Calu3 (cell line): ENCODE measurements around the gene CIT. TPM values are rescaled to one million over a fixed set of nuclear protein-coding genes. Genes with fewer than 3 reads are reported as not detected.
A peak's percentile ranks its signal among the peaks of the same experiment; 100 is the strongest.

Source experiments
- BruUV-seq: library from RNA; stranded (reverse); fragments of 400-500 nt; replicated peaks from 2 replicates; lab custom pipeline; 2021; lab: Mats Ljungman, UMichigan
- CTCF ChIA-PET: fragments of 300-600 bp; sonication (Branson Sonifier 250); formaldehyde crosslinking; loops from one replicate; lab custom pipeline; 2022; ENCODE audit warnings: antibody characterized with exemption; lab: Charles Lee
- DNase-seq: peaks from one replicate; pipeline ENCODE4 v3.0.0; 2022
- H3K27ac Mint-ChIP-seq: one replicate; pipeline ENCODE4 v1.8.0; 2022; ENCODE audit warnings: mixed read lengths; ENCODE audit not compliant: unreplicated experiment
- H3K27me3 Mint-ChIP-seq: one replicate; pipeline ENCODE4 v1.8.0; 2022; ENCODE audit warnings: mixed read lengths; ENCODE audit not compliant: unreplicated experiment
- H3K36me3 Mint-ChIP-seq: one replicate; pipeline ENCODE4 v1.8.0; 2022; ENCODE audit warnings: mild to moderate bottlenecking, moderate library complexity, mixed read lengths; ENCODE audit not compliant: insufficient read depth, unreplicated experiment
- H3K4me1 Mint-ChIP-seq: one replicate; pipeline ENCODE4 v1.8.0; 2022; ENCODE audit warnings: mild to moderate bottlenecking, low read depth, mixed read lengths; ENCODE audit not compliant: unreplicated experiment
- H3K4me3 Mint-ChIP-seq: one replicate; pipeline ENCODE4 v1.8.0; 2022; ENCODE audit warnings: mild to moderate bottlenecking, low read depth, moderate library complexity, mixed read lengths; ENCODE audit not compliant: unreplicated experiment
- H3K9me3 Mint-ChIP-seq: one replicate; pipeline ENCODE4 v1.8.0; 2022; ENCODE audit warnings: low read depth, mixed read lengths; ENCODE audit not compliant: unreplicated experiment
- intact Hi-C: fragments of 100-400 bp; cut with micrococcal nuclease; formaldehyde crosslinking; loops from one replicate; pipeline ENCODE4 v1.10.0; 2022; ENCODE audit not compliant: unreplicated experiment
- total RNA-seq: library from RNA; stranded (reverse); gene quantifications from 2 replicates; pipeline ENCODE4 v1.2.3, GENCODE V29; 2022
- TF ChIP-seq, protein P1 (sequence below): fragments of 200-600 bp; IDR thresholded peaks from one replicate; pipeline ENCODE4 v1.8.0; 2022; ENCODE audit warnings: antibody characterized with exemption; ENCODE audit not compliant: unreplicated experiment

The CIT gene
- total RNA-seq, 1 experiment from 2014 or later = 82.3 TPM

DNA sequence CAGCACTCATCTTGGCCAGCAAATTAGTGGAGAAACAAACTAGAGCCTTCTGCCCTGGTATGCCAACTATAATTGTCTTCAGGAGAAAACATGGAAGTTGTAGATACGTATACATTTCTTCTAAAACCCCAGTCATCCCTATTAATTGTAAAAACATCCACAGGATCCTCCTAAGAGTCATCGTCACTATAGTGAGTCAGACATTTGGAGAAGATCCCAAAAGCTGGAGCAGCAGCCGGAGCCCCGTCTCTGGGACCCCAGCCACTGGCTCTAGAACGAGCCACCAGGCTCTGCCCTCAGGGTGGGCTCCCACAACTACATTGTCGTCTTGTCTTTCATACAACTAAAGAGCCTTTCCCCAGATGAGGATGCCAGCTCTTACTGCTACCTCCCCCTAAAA lies 193.7 kb downstream of the CIT start:
- Mint-ChIP-seq H3K9me3 (no peaks in the 10 kb centered on the region), H3K4me1 (peaks cover 64% of the 10 kb centered on the region), H3K27me3 (no peaks in the 10 kb centered on the region), H3K4me3 (peak overlapping the region; percentile 44), H3K36me3 (peaks cover 67% of the 10 kb centered on the region), H3K27ac (peak overlapping the region; percentile 46)
- intact Hi-C loops = no loop called here
- TF ChIP-seq, protein P1, sequence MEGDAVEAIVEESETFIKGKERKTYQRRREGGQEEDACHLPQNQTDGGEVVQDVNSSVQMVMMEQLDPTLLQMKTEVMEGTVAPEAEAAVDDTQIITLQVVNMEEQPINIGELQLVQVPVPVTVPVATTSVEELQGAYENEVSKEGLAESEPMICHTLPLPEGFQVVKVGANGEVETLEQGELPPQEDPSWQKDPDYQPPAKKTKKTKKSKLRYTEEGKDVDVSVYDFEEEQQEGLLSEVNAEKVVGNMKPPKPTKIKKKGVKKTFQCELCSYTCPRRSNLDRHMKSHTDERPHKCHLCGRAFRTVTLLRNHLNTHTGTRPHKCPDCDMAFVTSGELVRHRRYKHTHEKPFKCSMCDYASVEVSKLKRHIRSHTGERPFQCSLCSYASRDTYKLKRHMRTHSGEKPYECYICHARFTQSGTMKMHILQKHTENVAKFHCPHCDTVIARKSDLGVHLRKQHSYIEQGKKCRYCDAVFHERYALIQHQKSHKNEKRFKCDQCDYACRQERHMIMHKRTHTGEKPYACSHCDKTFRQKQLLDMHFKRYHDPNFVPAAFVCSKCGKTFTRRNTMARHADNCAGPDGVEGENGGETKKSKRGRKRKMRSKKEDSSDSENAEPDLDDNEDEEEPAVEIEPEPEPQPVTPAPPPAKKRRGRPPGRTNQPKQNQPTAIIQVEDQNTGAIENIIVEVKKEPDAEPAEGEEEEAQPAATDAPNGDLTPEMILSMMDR = no peak
- BruUV-seq = no TSS peak
- DNase-seq = no peak
- CTCF ChIA-PET = interaction anchor here (0.6 to 1.1 kb wide), 2 partner anchors 14 to 16 kb away, joined by 3 to 4 read pairs; no protein-coding TSS in a partner anchor

DNA sequence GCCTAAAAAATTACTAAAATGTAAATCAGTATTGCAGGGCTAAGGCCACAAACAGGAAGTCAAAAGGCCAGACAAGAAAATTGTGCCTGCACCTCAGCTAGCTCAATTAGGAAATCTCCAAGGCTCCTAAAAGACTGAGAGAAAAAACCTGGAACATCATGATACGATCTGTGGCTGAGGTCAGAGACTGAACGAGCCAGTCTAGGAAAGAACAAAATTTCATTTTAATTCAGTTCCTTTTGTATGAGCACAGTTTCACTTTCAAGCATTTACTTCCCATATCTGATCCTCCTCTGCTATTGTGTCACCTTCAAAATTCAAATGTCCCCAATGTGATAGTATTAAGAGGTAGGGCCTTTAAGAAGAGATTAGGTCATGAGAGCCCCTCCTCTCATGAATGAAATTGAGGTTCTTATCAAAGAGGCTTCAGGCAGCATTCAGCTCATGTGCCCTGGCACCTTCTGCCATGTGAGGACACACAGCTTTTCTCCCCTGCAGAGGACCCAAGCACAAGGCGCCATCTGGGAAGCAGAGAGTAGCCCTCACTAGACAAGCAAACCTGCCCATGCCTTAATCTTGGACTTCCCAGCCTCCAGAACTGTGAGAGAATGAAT lies 194.4 kb downstream of the CIT start:
- Mint-ChIP-seq H3K27ac (peak overlapping the region; percentile 46), H3K27me3 (no peaks in the 10 kb centered on the region), H3K4me1 (peaks cover 64% of the 10 kb centered on the region), H3K36me3 (peaks cover 70% of the 10 kb centered on the region), H3K4me3 (no peak overlapping the region), H3K9me3 (no peaks in the 10 kb centered on the region)
- TF ChIP-seq, protein P1 = no peak
- DNase-seq = no peak
- intact Hi-C loops = no loop called here
- BruUV-seq = no TSS peak
- CTCF ChIA-PET = interaction anchor here (1.1 to 2.3 kb wide), 2 partner anchors 13 to 17 kb away, joined by 3 to 5 read pairs; no protein-coding TSS in a partner anchor

DNA sequence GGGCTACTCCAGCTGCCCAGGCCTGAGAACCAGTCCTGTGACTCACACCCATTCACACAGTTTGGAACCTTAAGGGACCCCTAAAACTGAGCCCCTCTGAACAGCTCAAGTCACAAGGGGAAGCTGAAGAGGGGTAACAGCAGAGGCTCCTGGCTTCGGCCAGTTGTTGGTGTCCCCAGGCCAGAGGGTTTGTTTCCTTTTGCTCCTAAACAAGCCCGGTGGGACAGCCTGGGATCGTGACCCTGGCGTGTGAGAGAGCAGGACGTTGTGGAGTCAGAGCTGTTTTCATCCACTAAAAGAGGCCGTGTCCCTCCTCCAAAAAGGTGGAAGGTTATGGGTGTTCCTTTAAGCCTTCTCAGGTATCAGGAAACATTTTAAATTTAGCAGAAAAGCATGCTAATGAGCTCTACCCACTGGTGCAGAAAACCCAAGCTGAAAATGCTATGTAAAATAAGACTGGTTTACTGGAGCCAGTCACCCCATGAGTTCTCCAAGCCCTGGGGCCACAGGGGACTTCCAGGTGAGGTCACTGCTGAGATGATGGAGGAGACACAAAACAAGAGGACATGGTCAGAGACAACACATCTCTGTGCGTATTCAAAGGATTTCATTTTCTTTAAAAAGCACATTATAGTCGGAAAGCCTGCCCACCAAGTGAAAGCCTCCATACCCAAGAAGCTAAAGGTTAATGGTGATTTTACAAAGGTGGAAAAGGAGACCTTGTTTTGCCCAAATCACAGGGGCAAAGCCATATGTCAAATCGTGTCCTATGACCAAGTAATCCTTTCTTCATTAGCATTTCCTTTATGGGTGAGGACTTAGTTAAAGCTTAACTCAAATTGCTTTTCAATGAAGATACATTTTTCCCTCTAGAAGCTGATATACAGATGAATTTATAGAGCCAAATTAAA lies 195.1 kb downstream of the CIT start:
- CTCF ChIA-PET = interaction anchor here (0.9 to 2.3 kb wide), 3 partner anchors 13 to 18 kb away, joined by 3 to 5 read pairs (median 3); no protein-coding TSS in a partner anchor
- BruUV-seq = no TSS peak
- H3K4me3 Mint-ChIP-seq = no peak overlapping the region
- H3K4me1 Mint-ChIP-seq = peaks cover 64% of the 10 kb centered on the region
- H3K27me3 Mint-ChIP-seq = no peaks in the 10 kb centered on the region
- TF ChIP-seq, protein P1 = no peak
- no peaks in the 10 kb centered on the region for H3K9me3 Mint-ChIP-seq
- H3K27ac Mint-ChIP-seq = peak overlapping the region; percentile 46
- H3K36me3 Mint-ChIP-seq = peaks cover 76% of the 10 kb centered on the region
- DNase-seq = no peak
- intact Hi-C loops = no loop called here

DNA sequence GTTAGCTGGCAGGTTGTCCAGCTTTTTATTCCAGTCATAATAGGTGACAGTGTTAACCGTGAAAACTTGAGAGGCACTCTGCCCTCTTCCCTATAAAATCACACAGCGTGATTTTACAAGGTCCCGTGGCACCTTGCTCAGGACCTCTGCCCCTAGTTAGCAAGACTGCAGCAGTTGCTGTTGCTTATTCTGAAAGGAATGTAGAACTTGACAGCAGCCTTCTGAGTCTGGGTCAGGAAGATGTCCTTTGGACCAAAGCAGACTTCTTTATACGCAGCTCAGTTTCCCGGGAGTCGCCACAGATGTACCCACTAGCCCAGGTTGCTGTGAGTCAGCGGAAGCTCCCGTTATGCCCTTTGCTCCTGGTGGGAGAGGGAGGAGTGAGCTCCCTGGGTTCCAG lies 196.0 kb downstream of the CIT start:
- Mint-ChIP-seq H3K27ac (peak overlapping the region; percentile 41), H3K27me3 (no peaks in the 10 kb centered on the region), H3K4me3 (no peak overlapping the region), H3K9me3 (no peaks in the 10 kb centered on the region), H3K4me1 (peaks cover 57% of the 10 kb centered on the region), H3K36me3 (peaks cover 80% of the 10 kb centered on the region)
- TF ChIP-seq, protein P1 = no peak
- intact Hi-C loops = no loop called here
- CTCF ChIA-PET = interaction anchor here (0.9 to 2.3 kb wide), 2 partner anchors 14 kb away, joined by 3 to 5 read pairs; no protein-coding TSS in a partner anchor
- no peak for DNase-seq
- TSS peak; percentile 1 for BruUV-seq
